Lower leg skin (tissue), 3 donors: Measurements from ENCODE around the gene MRPL53.

Source experiments
- CTCF ChIP-seq, 3 donors: fragments of 450-650 bp; IDR thresholded peaks; one replicate each; pipeline ENCODE4 v1.5.1; 2016; ENCODE audit warnings: antibody characterized with exemption in 3 of 3, mild to moderate bottlenecking in 3 of 3, moderate library complexity in 2 of 3
- POLR2A ChIP-seq, 2 donors: fragments of 450-650 bp; IDR thresholded peaks; one replicate each; pipeline ENCODE4 v1.6.1; 2016 to 2017; ENCODE audit warnings: antibody characterized with exemption in 2 of 2, mild to moderate bottlenecking in 1 of 2, moderate library complexity in 1 of 2

GRCh38 chr2:74503506-74504475, 31.3 kb upstream of the MRPL53 start:
- TF ChIP-seq CTCF (IDR thresholded peaks at IDR 0.05), result no peak
- TF ChIP-seq POLR2A (IDR thresholded peaks at IDR 0.05), result no peak
